HT1080 (cell line): ENCODE measurements around the gene KATNBL1. TPM values are rescaled to one million over a fixed set of nuclear protein-coding genes. Genes with fewer than 3 reads are reported as not detected.

ENCODE experiments used
- DNase-seq: peaks from one replicate; pipeline ENCODE4 v3.0.0-alpha.2; 2015; ENCODE audit warnings: low read depth
- polyA plus RNA-seq, 2 experiments: library from polyadenylated mRNA; depleted of rRNA; stranded (reverse); fragments of >200 nt; gene quantifications; 2 replicates each; pipeline ENCODE4 v1.2.3, GENCODE V29; 2015
- total RNA-seq: library from RNA; depleted of rRNA; stranded (reverse); fragments of >200 nt; shearing (Covaris generic); gene quantifications from 2 replicates; pipeline ENCODE4 v1.2.3, GENCODE V29; 2014; rRNA removed

The KATNBL1 gene
- total RNA-seq: 25.9 and 29.8 TPM in 2 replicates
- 27.5 and 35.9 TPM in 2 replicates for polyA plus RNA-seq (2015; cell fraction: cytosol; rRNA removed)
- 115 and 132 TPM in 2 replicates for polyA plus RNA-seq (2015; cell fraction: nucleus; rRNA removed)

- DNase-seq: peak; percentile 92
These were observed at the start of gene KATNBL1 for GRCh38 chr15:34209421-34210282. KATNBL1 (minus strand) TSS chr15:34210096; CDS start chr15:34163676, 46,420 bp downstream.

GRCh38 chr15:34259566-34259965 is 49.7 kb upstream of the KATNBL1 start:
- no peak for DNase-seq

- no peak for DNase-seq
These were observed 48.3 kb upstream of the KATNBL1 start for GRCh38 chr15:34258151-34258550.

- DNase-seq: no peak
These were observed 42.6 kb upstream of the KATNBL1 start for GRCh38 chr15:34252545-34252944.

- DNase-seq: no peak
These were observed 38.3 kb upstream of the KATNBL1 start for GRCh38 chr15:34248190-34248589.

GRCh38 chr15:34246276-34246976 is 36.5 kb upstream of the KATNBL1 start:
- DNase-seq: no peak

GRCh38 chr15:34243226-34243625 is 33.3 kb upstream of the KATNBL1 start:
- no peak for DNase-seq

- DNase-seq: no peak
These were observed 32.4 kb upstream of the KATNBL1 start for GRCh38 chr15:34242331-34242710.

GRCh38 chr15:34241376-34242330 is 31.8 kb upstream of the KATNBL1 start:
- peak; percentile 33 for DNase-seq

- DNase-seq: no peak
These were observed 30.6 kb upstream of the KATNBL1 start for GRCh38 chr15:34240537-34240936.

- peak; percentile 94 for DNase-seq
These were observed 29.4 kb upstream of the KATNBL1 start for GRCh38 chr15:34239151-34239808.

GRCh38 chr15:34233614-34234013 is 23.7 kb upstream of the KATNBL1 start:
- no peak for DNase-seq

GRCh38 chr15:34223904-34224596 is 14.2 kb upstream of the KATNBL1 start:
- DNase-seq: no peak

GRCh38 chr15:34217587-34218225 is 7.8 kb upstream of the KATNBL1 start:
- DNase-seq: peak; percentile 77

- DNase-seq: no peak
These were observed 6.8 kb upstream of the KATNBL1 start for GRCh38 chr15:34216527-34217270.

- DNase-seq: no peak
These were observed 4.2 kb upstream of the KATNBL1 start for GRCh38 chr15:34214135-34214534.

- no peak for DNase-seq
These were observed 3.8 kb upstream of the KATNBL1 start for GRCh38 chr15:34213690-34214089.

- DNase-seq: peak; percentile 32
These were observed 3.9 kb downstream of the KATNBL1 start for GRCh38 chr15:34206011-34206410.

GRCh38 chr15:34203936-34204335 is 6.0 kb downstream of the KATNBL1 start:
- DNase-seq: no peak
